H1 (cell line): Measurements from ENCODE around the gene ZXDA. TPM values are rescaled to one million over a fixed set of nuclear protein-coding genes. Genes with fewer than 3 reads are reported as not detected.

Source experiments
- CTCF ChIA-PET: fragments of 300-600 bp; sonication (Branson Sonifier 250); formaldehyde crosslinking; loops from one replicate; lab custom pipeline; 2021; ENCODE audit not compliant: partially characterized antibody; lab: Charles Lee
- POLR2A ChIA-PET: fragments of 300-600 bp; sonication (Branson Sonifier 250); formaldehyde crosslinking; loops from one replicate; lab custom pipeline; 2021; ENCODE audit warnings: inconsistent platforms; ENCODE audit not compliant: partially characterized antibody; lab: Charles Lee
- DNase-seq, 2 experiments: peaks; one replicate each; pipeline versions ENCODE4 v3.0.0 to v3.0.0-alpha.2; 2010 to 2022; ENCODE audit warnings: low spot score in 2 of 2, low read depth in 1 of 2, mixed read lengths in 1 of 2
- FAIRE-seq: peaks from 2 replicates; lab custom pipeline; 2011; peaks lifted over from hg19 to GRCh38; lab: Jason Lieb, UNC
- H2AFZ ChIP-seq: 2 replicates; pipeline ENCODE4 v1.8.1; 2012; ENCODE audit warnings: low read length, inconsistent platforms
- H2AK5ac ChIP-seq: 2 replicates; pipeline ENCODE4 v1.6.1; 2013; ENCODE audit warnings: low read depth, low read length
- H2BK120ac ChIP-seq: replicated peaks from 2 replicates; pipeline ENCODE3; 2013; ENCODE audit warnings: low read depth, low read length, inconsistent platforms
- H2BK12ac ChIP-seq: 2 replicates; pipeline ENCODE4 v1.6.1; 2013; ENCODE audit warnings: low read depth, low read length
- H2BK15ac ChIP-seq: 2 replicates; pipeline ENCODE4 v1.6.1; 2013; ENCODE audit warnings: low read length
- H2BK20ac ChIP-seq: 2 replicates; pipeline ENCODE4 v1.6.1; 2013; ENCODE audit warnings: low read length
- H2BK5ac ChIP-seq: 2 replicates; pipeline ENCODE4 v1.6.1; 2013; ENCODE audit warnings: low read depth, low read length
- H3K14ac ChIP-seq: 2 replicates; pipeline ENCODE4 v1.6.1; 2013; ENCODE audit warnings: inconsistent platforms; ENCODE audit not compliant: insufficient read length
- H3K18ac ChIP-seq: 2 replicates; pipeline ENCODE4 v1.6.1; 2013; ENCODE audit warnings: low read length; ENCODE audit errors: extremely low read depth
- H3K23ac ChIP-seq: 2 replicates; pipeline ENCODE4 v1.6.1; 2013; ENCODE audit warnings: inconsistent platforms; ENCODE audit not compliant: insufficient read length
- H3K23me2 ChIP-seq: 2 replicates; pipeline ENCODE4 v1.6.1; 2013; ENCODE audit warnings: low read depth, low read length
- H3K27ac ChIP-seq: 2 replicates; pipeline ENCODE4 v1.6.1; 2011; ENCODE audit warnings: low read depth, low read length, inconsistent platforms
- H3K27me3 ChIP-seq, 4 experiments: replicated peaks in 1 of 4; 1 replicate in 1 of 4; 2 replicates in 3 of 4; pipeline versions ENCODE4 v1.6.1 to v1.8.1; 2011 to 2013; ENCODE audit warnings: low read length in 3 of 4, mild to moderate bottlenecking in 3 of 4, inconsistent platforms in 2 of 4, mixed read lengths in 2 of 4, moderate library complexity in 1 of 4; ENCODE audit not compliant: control insufficient read depth in 3 of 4, insufficient read depth in 3 of 4; ENCODE audit errors: extremely low read depth in 1 of 4
- H3K36me3 ChIP-seq, 4 experiments: 2 replicates each; pipeline versions ENCODE4 v1.6.1 to v1.8.1; 2011 to 2013; ENCODE audit warnings: mild to moderate bottlenecking in 4 of 4, low read length in 3 of 4, moderate library complexity in 2 of 4, control low read depth in 1 of 4, inconsistent platforms in 1 of 4; ENCODE audit not compliant: insufficient read depth in 4 of 4, control insufficient read depth in 2 of 4
- H3K4ac ChIP-seq: replicated peaks from 2 replicates; pipeline ENCODE3; 2013; ENCODE audit warnings: low read length, low read depth, mixed read lengths, inconsistent platforms; ENCODE audit not compliant: insufficient read length
- H3K4me1 ChIP-seq, 4 experiments: replicated peaks in 1 of 4; 1 replicate in 1 of 4; 2 replicates in 3 of 4; pipeline versions ENCODE4 v1.6.1 to v1.8.1; 2011 to 2013; ENCODE audit warnings: low read length in 3 of 4, inconsistent platforms in 2 of 4, mixed read lengths in 1 of 4; ENCODE audit not compliant: insufficient read depth in 4 of 4, control insufficient read depth in 3 of 4
- H3K4me2 ChIP-seq, 2 experiments: 2 replicates each; pipeline versions ENCODE4 v1.6.1 to v1.8.1; 2011 to 2013; ENCODE audit warnings: low read depth in 2 of 2, low read length in 2 of 2, control low read depth in 1 of 2, inconsistent platforms in 1 of 2, mild to moderate bottlenecking in 1 of 2; ENCODE audit not compliant: insufficient read depth in 1 of 2
- H3K4me3 ChIP-seq, 4 experiments: fragments of 200-600, 300-600 bp in 1 of 4; sonication (generic), shearing (Covaris generic), sonication (Bioruptor Twin) in 1 of 4; 2 replicates each; pipeline versions ENCODE4 v1.5.1 to v1.8.1; 2011 to 2016; ENCODE audit warnings: low read length in 4 of 4, low read depth in 3 of 4, control low read depth in 2 of 4, inconsistent platforms in 2 of 4, mild to moderate bottlenecking in 2 of 4, mixed read lengths in 1 of 4, moderate library complexity in 1 of 4; ENCODE audit not compliant: insufficient read depth in 2 of 4; ENCODE audit errors: extremely low read depth in 1 of 4
- H3K56ac ChIP-seq: replicated peaks from 2 replicates; pipeline ENCODE3; 2013; ENCODE audit warnings: low read depth, mild to moderate bottlenecking, mixed read lengths, low read length, inconsistent platforms; ENCODE audit not compliant: insufficient read length
- H3K79me1 ChIP-seq: 2 replicates; pipeline ENCODE4 v1.6.1; 2013; ENCODE audit warnings: low read depth, low read length, control low read depth
- H3K79me2 ChIP-seq, 2 experiments: 2 replicates each; pipeline versions ENCODE4 v1.6.1 to v1.8.1; 2012 to 2013; ENCODE audit warnings: low read length in 2 of 2, mild to moderate bottlenecking in 2 of 2, inconsistent platforms in 1 of 2; ENCODE audit not compliant: insufficient read depth in 2 of 2, control insufficient read depth in 1 of 2
- H3K9ac ChIP-seq, 4 experiments: replicated peaks in 1 of 4; 1 replicate in 1 of 4; 2 replicates in 3 of 4; pipeline versions ENCODE4 v1.6.1 to v1.8.1; 2011 to 2013; ENCODE audit warnings: low read depth in 3 of 4, low read length in 3 of 4, control low read depth in 2 of 4, mild to moderate bottlenecking in 2 of 4, moderate library complexity in 2 of 4, inconsistent platforms in 1 of 4; ENCODE audit errors: extremely low read depth in 1 of 4
- H3K9me3 ChIP-seq, 2 experiments: 2 replicates each; pipeline versions ENCODE4 v1.6.1 to v1.8.1; 2012 to 2013; ENCODE audit warnings: mild to moderate bottlenecking in 2 of 2, moderate library complexity in 2 of 2, control low read depth in 1 of 2, inconsistent platforms in 1 of 2, low read depth in 1 of 2, low read length in 1 of 2, mixed read lengths in 1 of 2; ENCODE audit not compliant: insufficient read depth in 2 of 2
- H4K20me1 ChIP-seq, 2 experiments: replicated peaks in 1 of 2; 2 replicates each; pipeline versions ENCODE3 to v1.8.1; 2011 to 2013; ENCODE audit warnings: inconsistent platforms in 2 of 2, low read length in 2 of 2, mild to moderate bottlenecking in 1 of 2; ENCODE audit not compliant: insufficient read depth in 2 of 2, control insufficient read depth in 1 of 2
- H4K5ac ChIP-seq: 2 replicates; pipeline ENCODE4 v1.6.1; 2013; ENCODE audit warnings: low read length, low read depth, mixed read lengths, inconsistent platforms; ENCODE audit not compliant: insufficient read length
- H4K8ac ChIP-seq: 2 replicates; pipeline ENCODE4 v1.8.0; 2013; ENCODE audit warnings: mild to moderate bottlenecking, moderate library complexity, low read length, inconsistent platforms; ENCODE audit not compliant: insufficient read depth; ENCODE audit errors: extremely low read depth
- H4K91ac ChIP-seq: replicated peaks from 2 replicates; pipeline ENCODE3; 2013; ENCODE audit warnings: low read length, mixed read lengths, inconsistent platforms; ENCODE audit not compliant: insufficient read length
- ATF2 ChIP-seq: IDR thresholded peaks from 2 replicates; pipeline ENCODE4 v1.6.1; 2012; ENCODE audit warnings: low read length, inconsistent platforms
- BRCA1 ChIP-seq: IDR thresholded peaks from 2 replicates; pipeline ENCODE4 v1.6.1; 2012; ENCODE audit warnings: low read depth, low read length, improper control_type of control experiment
- CREB1 ChIP-seq: IDR thresholded peaks from 2 replicates; pipeline ENCODE4 v1.6.1; 2012; ENCODE audit warnings: inconsistent platforms
- EP300 ChIP-seq, 2 experiments: IDR thresholded peaks; 1 replicate in 1 of 2; 2 replicates in 1 of 2; pipeline ENCODE4 v1.6.1; 2011 to 2012; ENCODE audit warnings: low read depth in 2 of 2, low read length in 2 of 2, mild to moderate bottlenecking in 2 of 2, borderline replicate concordance in 1 of 2, inconsistent platforms in 1 of 2, moderate library complexity in 1 of 2
- GABPA ChIP-seq: IDR thresholded peaks from 2 replicates; pipeline ENCODE4 v1.6.1; 2011; ENCODE audit warnings: mild to moderate bottlenecking, low read length, moderate library complexity, borderline replicate concordance; ENCODE audit not compliant: insufficient read depth
- MAFK ChIP-seq: IDR thresholded peaks from 2 replicates; pipeline ENCODE4 v1.6.1; 2012; ENCODE audit warnings: low read depth, mild to moderate bottlenecking, improper control_type of control experiment, low read length
- NRF1 ChIP-seq: IDR thresholded peaks from 2 replicates; pipeline ENCODE4 v1.6.1; 2011; ENCODE audit warnings: mild to moderate bottlenecking, low read depth, low read length, improper control_type of control experiment
- PHF8 ChIP-seq: fragments of 200-600 bp; sonication (generic); conservative IDR thresholded peaks from 2 replicates; pipeline ENCODE4 v1.7.1; 2012; ENCODE audit warnings: low read depth, mild to moderate bottlenecking, inconsistent platforms, low read length, moderate library complexity
- SAP30 ChIP-seq: fragments of 300-600 bp; sonication (generic); IDR thresholded peaks from 2 replicates; pipeline ENCODE4 v1.7.1; 2012; ENCODE audit warnings: low read length, moderate library complexity, mild to moderate bottlenecking, inconsistent platforms; ENCODE audit not compliant: insufficient read depth, insufficient replicate concordance
- SIRT6 ChIP-seq: IDR thresholded peaks from one replicate; pipeline ENCODE4 v1.7.1; 2012; ENCODE audit warnings: low read length, inconsistent platforms
- SP1 ChIP-seq: IDR thresholded peaks from 2 replicates; pipeline ENCODE4 v1.6.1; 2011; ENCODE audit warnings: low read depth, low read length
- SUZ12 ChIP-seq: fragments of 200-600 bp; sonication (generic); IDR thresholded peaks from 2 replicates; pipeline ENCODE4 v1.6.1; 2012; ENCODE audit warnings: mild to moderate bottlenecking, inconsistent platforms, low read length, moderate library complexity, mixed read lengths
- TEAD4 ChIP-seq: IDR thresholded peaks from 2 replicates; pipeline ENCODE4 v1.6.1; 2012; ENCODE audit warnings: low read depth, low read length, inconsistent platforms, mixed read lengths
- polyA plus RNA-seq, 7 experiments: library from polyadenylated mRNA; depleted of rRNA in 3 of 7; stranded (reverse) in 5 of 7; unstranded in 2 of 7; fragments of >200 nt in 5 of 7; fragments of 200-250 nt in 2 of 7; gene quantifications; 1 replicate in 5 of 7; 2 replicates in 1 of 7; 4 replicates in 1 of 7; pipeline versions ENCODE4 v1.2.1 to v1.2.3, GENCODE V29; 2011 to 2013; ENCODE audit warnings: missing spikeins in 2 of 7, mixed read lengths in 2 of 7
- total RNA-seq: library from RNA; stranded (reverse); fragmentation: NEBNext Ultra II Directional; extraction: Animal tissue kit (Norgen Biotek cat#: 25700); gene quantifications from 2 replicates; pipeline ENCODE4 v1.2.1, GENCODE V29; 2021

ZXDA gene
- total and polyA plus RNA-seq, 2 of the 8 experiments (the other 6 are each of a cell fraction or from before 2014, with no cell fraction given), result not detected

GRCh38 chrX:57899906-57900305 is 10.4 kb downstream of the ZXDA start:
- H2AK5ac ChIP-seq, result no peak overlapping the region
- no peaks in the 10 kb centered on the region for H3K4me1 ChIP-seq
- no peaks in the 10 kb centered on the region for H3K79me2 ChIP-seq
- H3K4me2 ChIP-seq, result no peak overlapping the region
- H3K27me3 ChIP-seq, result no peaks in the 10 kb centered on the region
- H3K4ac ChIP-seq, result no peak overlapping the region
- no peaks in the 10 kb centered on the region for H3K79me1 ChIP-seq
- no peaks in the 10 kb centered on the region for H4K20me1 ChIP-seq
- H3K14ac ChIP-seq, result no peak overlapping the region
- no peak overlapping the region for H3K4me3 ChIP-seq
- no peak overlapping the region for H3K56ac ChIP-seq
- peaks cover 4 to 8% of the 10 kb centered on the region in 2 experiments; a peak in 3 of 4 replicates for H3K9me3 ChIP-seq
- no peak overlapping the region for H3K27ac ChIP-seq
- TF ChIP-seq GABPA (no peak), ATF2 (no peak), SUZ12 (no peak), CREB1 (no peak), SIRT6 (no peak), PHF8 (no peak), BRCA1 (no peak), NRF1 (no peak), TEAD4 (no peak), SP1 (no peak), SAP30 (no peak), MAFK (no peak), EP300 (IDR thresholded peaks at IDR 0.05; ENCODE audit: borderline replicate concordance in 1 of 2, low read depth in 2 of 2, low read length in 2 of 2) (no peak)
- no peak for FAIRE-seq
- no peaks in the 10 kb centered on the region for H3K23me2 ChIP-seq
- H4K8ac ChIP-seq, result no peak overlapping the region
- no peak overlapping the region for H4K91ac ChIP-seq
- H2AFZ ChIP-seq, result no peak overlapping the region
- H4K5ac ChIP-seq, result no peak overlapping the region
- H2BK20ac ChIP-seq, result no peak overlapping the region
- no peak overlapping the region for H2BK12ac ChIP-seq
- no peak overlapping the region for H3K9ac ChIP-seq
- POLR2A ChIA-PET, result no interaction called here
- no peak overlapping the region for H2BK5ac ChIP-seq
- CTCF ChIA-PET, result no interaction called here
- H3K36me3 ChIP-seq, result no peaks in the 10 kb centered on the region
- no peak overlapping the region for H2BK15ac ChIP-seq
- DNase-seq, result no peak
- no peak overlapping the region for H3K18ac ChIP-seq
- no peak overlapping the region for H3K23ac ChIP-seq
- H2BK120ac ChIP-seq, result no peak overlapping the region
